H1 (cell line): ENCODE measurements around the gene TRHDE. TPM values are rescaled to one million over a fixed set of nuclear protein-coding genes. Genes with fewer than 3 reads are reported as not detected.

ENCODE experiments used
- HDAC6 ChIP-seq: IDR thresholded peaks from one replicate; pipeline ENCODE4 v1.7.1; 2012; ENCODE audit warnings: low read depth, mild to moderate bottlenecking, inconsistent platforms, low read length, moderate library complexity
- POLR2A ChIP-seq, 2 experiments: IDR thresholded peaks; 1 replicate in 1 of 2; 2 replicates in 1 of 2; pipeline ENCODE4 v1.6.1; 2011; ENCODE audit warnings: low read depth in 2 of 2, low read length in 2 of 2, mild to moderate bottlenecking in 2 of 2; ENCODE audit errors: control extremely low read depth in 1 of 2
- SIRT6 ChIP-seq: IDR thresholded peaks from one replicate; pipeline ENCODE4 v1.7.1; 2012; ENCODE audit warnings: low read length, inconsistent platforms
- SUZ12 ChIP-seq: fragments of 200-600 bp; sonication (generic); IDR thresholded peaks from 2 replicates; pipeline ENCODE4 v1.6.1; 2012; ENCODE audit warnings: mild to moderate bottlenecking, inconsistent platforms, low read length, moderate library complexity, mixed read lengths
- polyA plus RNA-seq, 7 experiments: library from polyadenylated mRNA; depleted of rRNA in 3 of 7; stranded (reverse) in 5 of 7; unstranded in 2 of 7; fragments of >200 nt in 5 of 7; fragments of 200-250 nt in 2 of 7; gene quantifications; 1 replicate in 5 of 7; 2 replicates in 1 of 7; 4 replicates in 1 of 7; pipeline versions ENCODE4 v1.2.1 to v1.2.3, GENCODE V29; 2011 to 2013; ENCODE audit warnings: missing spikeins in 2 of 7, mixed read lengths in 2 of 7
- total RNA-seq: library from RNA; stranded (reverse); fragmentation: NEBNext Ultra II Directional; extraction: Animal tissue kit (Norgen Biotek cat#: 25700); gene quantifications from 2 replicates; pipeline ENCODE4 v1.2.1, GENCODE V29; 2021
- TF ChIP-seq, protein P1 (sequence below): IDR thresholded peaks from 2 replicates; pipeline ENCODE4 v1.6.1; 2011; ENCODE audit warnings: low read depth, mild to moderate bottlenecking, low read length; ENCODE audit not compliant: insufficient read depth

Gene TRHDE
- total and polyA plus RNA-seq, 2 of the 8 experiments (the other 6 are each of a cell fraction or from before 2014, with no cell fraction given) = 1.3 to 5.0 TPM

DNA sequence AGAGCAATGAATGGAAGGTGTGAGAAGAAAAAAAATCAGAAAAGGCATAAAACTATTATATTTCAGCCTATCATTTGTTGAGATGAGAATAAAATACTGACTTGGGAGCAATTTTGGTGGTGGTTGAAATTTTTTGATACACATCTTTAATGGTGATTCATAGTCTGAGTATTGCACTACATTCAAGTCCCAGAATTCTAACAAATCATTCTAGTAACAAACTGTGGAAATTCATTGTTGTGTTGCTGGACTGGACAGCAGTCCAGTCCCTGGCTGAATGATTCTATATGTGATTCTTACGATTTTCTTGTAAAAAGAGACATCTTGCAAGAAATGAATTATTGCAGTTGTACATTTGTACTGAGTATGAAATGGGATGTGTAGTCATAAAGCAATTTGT lies 268.6 kb downstream of the TRHDE start (continued):
- TF ChIP-seq POLR2A (IDR thresholded peaks at IDR 0.05; ENCODE audit: control extremely low read depth in 1 of 2, low read depth in 2 of 2, low read length in 2 of 2) (no peak), HDAC6 (no peak), SIRT6 (no peak), SUZ12 (no peak)
- TF ChIP-seq, protein P1, sequence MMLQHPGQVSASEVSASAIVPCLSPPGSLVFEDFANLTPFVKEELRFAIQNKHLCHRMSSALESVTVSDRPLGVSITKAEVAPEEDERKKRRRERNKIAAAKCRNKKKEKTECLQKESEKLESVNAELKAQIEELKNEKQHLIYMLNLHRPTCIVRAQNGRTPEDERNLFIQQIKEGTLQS = no peak
- TF ChIP-seq, all 59 proteins: peak for 0
